Iris pigment epithelial cell (primary cell): ENCODE measurements around the gene SLX9.

Experiments
- DNase-seq: peaks from one replicate; pipeline ENCODE4 v3.0.0-alpha.2; 2011; ENCODE audit warnings: low read depth

SLX9 gene

DNA sequence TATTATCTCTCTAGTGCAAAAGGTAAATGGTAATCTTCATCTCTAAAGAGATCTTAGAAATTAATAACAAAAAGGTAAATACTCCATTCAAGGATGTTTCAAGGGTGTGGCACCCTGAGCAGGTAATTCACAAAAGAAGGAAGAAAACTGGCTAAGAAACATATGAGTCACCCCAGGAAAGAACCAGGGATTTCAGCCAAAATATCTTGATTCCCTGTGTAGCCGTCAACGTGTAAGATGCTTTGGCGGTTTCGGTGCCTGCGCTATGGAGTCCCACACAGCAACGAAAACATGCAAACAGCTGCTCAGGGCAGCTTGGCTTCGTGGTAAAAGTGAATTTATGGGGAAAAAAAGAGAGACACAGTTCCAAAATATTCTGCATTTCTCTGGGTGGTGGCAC is 22.9 kb upstream of the SLX9 start:
- no peak for DNase-seq

DNA sequence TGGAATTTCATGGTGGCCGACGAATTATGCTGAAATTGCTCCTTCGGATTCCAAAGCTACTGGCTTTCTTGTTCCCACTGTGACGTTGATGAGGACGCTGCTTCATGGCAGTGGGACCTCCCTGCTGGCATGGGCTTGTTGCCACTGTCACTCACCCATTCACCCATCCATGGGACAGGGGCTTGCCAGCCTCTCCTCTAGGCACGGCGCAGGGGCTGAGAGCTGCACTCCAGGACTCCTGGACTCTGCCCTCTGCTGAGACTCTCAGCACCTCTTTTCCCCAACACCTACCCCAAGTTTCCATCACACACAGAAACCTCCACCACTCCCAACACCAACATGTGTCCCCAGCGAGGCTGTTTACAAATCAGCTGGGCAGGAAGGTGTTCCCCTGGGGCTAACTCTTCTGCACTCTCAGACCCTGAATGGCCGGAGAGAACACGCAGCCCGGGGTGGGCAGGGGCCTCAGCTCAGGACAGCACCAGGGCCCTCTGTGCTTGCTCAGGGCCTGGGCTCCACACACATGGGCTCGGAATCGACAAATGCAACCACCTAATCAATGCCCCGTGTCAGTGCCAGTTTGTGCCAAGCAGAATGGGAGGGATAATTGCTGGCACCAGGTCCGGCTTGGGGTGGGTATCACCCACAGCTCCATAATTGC is 22.3 kb upstream of the SLX9 start:
- DNase-seq = no peak

DNA sequence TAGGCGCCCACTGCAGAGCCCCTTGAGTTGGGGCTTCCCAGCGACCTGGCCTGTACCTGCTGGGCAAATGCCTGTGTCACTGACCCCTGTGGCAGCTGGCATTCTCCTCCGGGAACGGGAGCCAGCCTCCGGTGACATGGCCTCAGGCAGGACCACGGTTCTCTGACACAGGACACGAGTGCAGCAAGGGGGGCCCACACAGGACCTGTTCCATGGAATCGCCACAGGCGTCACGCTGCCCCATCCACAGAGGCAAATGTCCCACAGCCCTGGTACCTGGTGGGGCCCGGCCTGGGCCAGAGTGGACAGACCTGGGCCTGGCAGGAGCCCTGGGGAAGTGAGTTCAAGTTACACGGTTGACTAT is 21.7 kb upstream of the SLX9 start:
- DNase-seq = no peak

DNA sequence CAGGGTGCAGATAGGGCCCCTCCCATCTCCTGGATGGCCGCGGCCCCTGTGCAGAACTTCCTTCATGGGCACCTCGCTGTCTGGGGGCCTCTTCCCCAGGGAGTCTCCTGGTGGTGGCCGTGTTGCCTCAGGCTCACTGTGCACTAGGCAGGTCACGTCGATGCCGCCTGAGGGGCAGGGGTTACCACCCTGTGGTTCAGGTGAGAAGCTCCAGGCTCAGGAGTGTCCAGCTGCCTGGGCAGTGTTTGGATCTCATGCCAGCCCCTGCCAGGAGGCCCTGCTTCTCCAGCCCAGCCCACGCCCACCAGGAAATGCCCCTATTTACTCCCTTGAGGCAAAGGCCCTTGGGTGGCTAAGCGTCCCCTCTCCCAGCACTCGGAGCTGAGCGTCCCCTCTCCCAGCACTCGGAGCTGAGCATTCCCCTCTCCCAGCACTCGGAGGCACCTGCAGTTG is 21.2 kb upstream of the SLX9 start:
- DNase-seq = no peak

DNA sequence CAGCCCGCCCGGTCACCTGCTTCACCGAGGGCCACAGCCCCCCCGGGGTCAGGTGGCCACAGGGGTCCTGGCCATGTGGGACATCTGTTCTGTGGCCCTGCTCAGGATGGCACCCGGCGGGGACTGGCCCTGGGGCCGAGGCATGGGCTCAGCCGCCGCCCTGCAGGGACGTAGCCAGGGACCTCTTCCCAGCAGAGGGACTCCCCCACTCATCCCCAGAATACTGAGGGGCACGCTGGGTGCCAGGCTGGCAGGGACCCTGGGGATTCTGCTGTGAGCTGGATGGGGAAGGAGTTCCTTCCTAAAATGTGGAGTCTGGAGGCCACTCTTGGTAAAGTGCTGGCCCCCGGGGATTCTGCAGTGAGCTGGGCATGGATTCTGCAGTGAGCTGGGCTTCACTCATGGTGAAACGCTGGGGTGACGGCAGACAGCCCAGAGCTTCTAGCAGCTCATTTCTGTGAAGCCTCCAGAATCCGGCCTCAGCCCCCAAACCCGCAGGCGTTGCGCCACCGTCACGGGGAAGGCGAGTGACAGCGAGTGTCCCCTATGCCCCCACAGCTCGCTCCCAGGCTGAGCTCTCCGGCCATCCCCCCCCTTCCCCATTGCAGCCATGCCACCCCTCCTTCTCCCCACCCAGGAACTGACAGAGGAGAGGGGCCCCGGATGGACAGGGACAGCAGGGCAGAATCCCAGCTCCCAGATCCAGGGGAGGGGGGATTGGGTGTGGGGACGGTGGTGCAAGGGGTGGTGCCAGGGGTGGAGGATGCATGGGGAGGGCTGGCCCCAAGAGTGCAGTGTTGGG is 20.5 kb upstream of the SLX9 start:
- DNase-seq = no peak

DNA sequence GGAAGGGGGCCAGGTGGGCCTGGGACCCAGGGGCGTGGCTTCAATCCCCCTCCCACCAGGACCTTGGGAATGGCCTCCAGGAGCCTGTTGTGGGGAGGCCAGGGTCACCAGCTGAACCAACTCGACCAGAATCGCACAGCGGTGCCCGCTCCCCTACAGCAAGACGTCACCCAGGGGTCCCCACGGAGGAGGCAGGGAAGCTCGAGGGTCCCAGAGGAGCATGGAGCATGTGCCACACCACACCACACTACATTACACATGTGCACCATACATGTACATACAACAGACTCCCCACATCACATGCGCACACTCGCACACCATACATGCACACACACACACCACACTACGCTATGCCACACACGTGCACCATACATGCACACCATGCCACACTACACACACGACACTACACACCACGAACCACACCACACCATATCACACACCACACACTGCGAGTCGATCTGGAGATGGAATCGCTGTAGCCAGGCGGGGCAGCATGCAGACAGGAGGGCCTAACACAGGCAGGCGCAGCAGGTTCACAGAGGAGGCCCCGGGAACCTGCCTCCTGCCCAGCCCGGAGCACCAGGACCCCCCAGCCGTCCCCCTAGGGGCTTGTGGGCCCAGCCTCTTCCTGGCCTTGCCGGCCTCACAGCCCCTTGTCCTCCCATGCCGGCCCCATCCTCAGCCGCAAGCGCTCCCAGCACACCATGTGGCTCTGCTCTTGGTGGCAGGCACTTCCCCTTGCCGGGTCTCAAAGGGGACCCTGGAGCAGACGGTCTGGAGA is 19.7 kb upstream of the SLX9 start:
- DNase-seq = no peak

DNA sequence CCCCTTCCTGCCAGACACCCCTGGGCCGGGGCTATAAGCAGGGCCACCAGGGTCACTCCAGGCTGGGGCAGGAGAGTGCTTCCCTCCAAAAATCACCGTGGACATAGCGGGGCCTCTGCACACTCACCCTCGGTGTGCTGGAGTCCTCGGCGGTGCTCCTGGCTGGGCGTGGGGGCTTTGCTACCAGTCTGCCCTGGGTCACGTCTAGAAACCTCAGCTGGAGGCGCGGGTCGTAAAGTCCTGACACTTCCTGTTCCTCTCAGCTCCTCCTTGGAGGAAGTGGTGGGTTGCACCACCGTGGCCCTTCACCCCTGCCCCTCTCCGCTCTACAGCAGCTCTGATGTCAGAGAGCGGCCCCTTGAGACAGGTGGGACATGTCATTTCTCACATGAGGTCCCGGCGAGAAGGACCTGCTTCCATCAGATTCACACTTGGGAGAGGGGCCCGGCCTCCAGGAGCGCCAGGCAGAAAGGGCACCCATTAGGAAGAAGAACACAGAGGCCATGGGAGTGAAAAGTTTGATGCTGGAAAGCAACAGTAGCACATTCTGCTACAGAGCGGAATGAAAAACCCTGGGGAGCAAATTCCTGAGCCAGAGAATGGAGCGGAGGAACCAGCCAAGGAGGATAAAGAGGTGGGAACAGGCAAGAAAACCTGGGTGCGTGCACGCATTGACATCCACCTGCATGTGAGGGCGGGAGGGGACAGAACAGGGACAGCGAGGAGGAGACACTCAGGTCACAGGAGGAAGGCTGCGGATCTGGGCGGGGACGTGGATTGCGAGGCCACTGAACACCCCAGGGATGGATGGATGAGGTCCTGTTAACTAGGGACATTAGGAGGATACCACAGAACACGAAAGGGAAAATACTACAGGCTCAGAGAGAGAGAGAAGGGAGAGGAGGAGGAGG is 18.9 kb upstream of the SLX9 start, which contains the start of gene ITGB2:
ITGB2 (minus strand) TSS at position 206 of the 911 bp plus-strand sequence. CDS start 10,117 bp downstream, outside the sequence.
- no peak for DNase-seq

DNA sequence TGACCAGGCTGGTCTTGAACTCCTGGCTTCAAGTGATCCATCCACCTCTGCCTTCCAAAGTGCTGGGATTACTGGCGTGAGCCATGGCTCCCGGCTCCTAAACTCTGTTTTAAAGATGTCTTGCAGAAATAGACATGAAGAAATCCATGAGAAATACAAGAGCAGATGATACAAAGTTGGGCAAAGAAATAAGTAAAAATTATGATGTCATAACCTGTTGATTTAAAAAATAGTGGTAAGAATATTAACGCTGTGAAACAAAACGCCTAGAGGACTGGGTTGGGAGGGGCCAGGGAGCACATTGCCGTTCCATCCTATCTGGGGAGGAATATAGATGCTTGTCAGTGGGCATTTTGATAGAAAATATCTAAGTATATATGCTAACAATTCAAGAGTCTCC is 17.9 kb upstream of the SLX9 start:
- no peak for DNase-seq

DNA sequence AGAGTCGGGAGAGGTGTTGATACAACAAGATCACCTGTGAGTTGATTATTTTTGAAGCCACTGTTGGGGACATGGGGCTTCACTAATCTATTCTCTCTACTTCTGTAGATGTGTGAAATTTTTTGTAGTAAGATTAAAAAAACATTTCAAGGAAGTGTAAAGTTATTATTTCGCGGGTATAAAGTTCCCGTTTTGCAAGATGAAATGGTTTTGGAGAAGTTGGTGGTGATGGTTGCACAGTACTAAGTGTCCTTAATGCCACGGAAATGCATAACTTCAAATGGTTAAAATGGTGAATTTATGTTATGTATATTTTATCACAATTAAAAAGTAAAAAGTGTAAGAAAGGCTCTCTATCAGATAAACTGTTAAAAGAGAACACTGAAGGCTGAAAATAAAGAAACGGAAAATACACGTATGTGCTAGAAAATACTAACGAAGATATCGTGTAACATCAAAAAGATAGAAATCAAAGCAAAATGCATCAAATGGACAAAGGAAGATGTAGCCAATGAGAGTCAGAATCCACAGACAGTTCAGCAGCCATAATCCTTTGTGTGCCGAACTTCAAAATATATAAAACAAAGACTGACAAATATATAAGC is 16.2 kb upstream of the SLX9 start:
- DNase-seq = no peak

DNA sequence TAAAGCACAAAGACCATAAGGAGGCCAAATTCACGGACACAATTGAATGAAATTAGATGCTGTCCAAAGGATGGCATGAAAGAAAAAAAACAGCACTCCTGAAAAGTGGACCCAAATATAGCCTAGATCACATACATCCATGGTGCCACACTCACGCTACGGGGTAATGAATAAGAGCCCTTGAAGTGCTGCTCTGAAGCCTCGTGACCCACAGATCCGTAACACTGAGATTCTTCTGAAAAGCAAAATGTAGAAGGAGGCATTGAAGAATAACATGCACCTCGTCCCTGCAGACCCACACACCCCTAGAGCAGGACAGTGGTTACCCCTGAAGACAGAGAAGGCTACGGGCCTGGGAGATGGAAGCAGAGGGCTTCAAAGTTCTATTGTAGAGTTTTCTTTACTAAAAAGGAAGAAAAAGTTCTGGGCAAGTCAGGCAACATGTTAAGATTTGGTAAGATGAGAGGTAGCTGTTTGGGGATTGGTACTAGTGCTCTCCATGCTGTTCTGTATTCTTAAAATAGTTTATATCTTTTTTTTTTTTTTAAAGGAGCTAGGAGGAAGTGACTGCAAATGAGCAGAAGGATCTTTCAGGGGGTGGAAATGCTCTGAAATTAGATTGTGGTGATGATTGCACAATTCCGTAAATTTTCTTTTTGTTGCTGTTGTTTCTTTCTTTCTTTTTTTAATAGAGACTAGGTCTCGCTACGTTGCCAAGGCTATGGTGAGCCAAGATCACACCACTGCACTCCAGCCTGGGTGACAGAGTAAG is 15.0 kb upstream of the SLX9 start:
- DNase-seq = peak; percentile 80

DNA sequence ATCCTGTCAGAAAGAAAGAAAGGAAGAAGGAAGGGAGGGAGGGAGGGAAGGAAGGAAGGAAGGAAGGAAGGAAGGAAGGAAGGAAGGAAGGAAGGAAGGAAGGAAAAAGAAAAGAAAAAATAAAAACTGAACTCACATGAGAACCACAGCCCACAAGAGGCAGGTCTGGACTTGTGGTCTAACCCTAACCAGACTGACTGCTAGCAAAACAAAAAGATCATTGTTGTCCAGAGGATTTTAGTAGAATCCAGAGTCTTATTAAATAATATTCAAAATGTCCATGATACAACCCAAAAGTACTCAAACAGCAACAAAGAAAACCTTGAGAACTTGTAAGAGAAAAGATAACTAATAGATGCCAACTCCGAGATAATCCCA is 14.5 kb upstream of the SLX9 start:
- no peak for DNase-seq

DNA sequence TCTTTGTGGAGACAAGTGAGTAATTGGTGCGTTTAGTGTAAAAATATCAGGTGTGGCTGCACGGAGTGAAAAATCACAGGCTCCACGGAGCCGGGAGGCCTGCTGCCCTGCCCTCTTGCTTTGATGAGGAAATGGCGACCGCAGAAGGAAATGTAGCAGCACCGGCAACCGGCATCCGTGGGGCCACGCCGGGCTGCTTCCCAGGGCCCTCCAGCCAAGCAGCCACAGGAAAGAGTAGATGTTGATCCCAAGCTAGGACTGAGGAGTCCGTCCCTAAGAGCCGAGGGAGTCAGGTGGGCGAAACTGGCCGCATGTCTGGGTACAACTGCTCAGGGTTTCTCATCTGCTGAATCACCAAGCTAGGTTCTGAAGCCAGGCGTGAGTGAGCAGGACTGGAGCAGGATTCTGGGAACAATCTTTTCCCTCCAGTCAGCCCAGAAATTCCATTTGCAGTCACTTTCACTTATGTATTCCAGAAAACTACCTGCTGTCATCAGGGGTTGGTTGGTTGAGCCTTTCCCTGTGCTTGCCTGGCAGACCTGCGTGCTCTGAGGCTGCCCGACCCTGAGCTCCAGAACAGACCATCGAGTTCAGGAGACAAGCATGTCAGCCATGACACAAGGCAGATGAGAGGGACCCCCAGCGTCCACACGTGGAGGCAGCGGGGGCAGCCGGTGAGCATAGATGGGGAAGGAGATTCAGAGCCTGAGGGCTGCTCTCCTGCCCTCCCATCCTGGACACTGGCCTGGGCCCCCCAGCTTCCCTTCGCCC is 13.3 kb upstream of the SLX9 start:
- no peak for DNase-seq

DNA sequence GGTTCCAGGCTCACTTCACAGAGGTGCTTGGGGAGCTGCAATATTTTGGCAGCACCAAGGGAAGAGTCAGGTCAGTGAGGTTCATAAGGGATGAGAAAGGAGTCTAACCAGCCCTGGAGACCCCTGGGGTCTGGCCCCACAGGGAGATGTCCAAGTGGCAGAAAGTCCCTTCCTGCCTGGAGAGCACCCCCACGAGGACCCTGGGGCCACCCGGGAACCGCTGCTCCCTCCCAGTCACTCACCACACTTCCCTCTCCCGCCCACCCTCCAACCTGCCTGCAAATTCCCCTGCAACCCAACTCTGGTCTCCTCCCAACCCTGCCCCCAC is 12.6 kb upstream of the SLX9 start:
- DNase-seq = no peak

DNA sequence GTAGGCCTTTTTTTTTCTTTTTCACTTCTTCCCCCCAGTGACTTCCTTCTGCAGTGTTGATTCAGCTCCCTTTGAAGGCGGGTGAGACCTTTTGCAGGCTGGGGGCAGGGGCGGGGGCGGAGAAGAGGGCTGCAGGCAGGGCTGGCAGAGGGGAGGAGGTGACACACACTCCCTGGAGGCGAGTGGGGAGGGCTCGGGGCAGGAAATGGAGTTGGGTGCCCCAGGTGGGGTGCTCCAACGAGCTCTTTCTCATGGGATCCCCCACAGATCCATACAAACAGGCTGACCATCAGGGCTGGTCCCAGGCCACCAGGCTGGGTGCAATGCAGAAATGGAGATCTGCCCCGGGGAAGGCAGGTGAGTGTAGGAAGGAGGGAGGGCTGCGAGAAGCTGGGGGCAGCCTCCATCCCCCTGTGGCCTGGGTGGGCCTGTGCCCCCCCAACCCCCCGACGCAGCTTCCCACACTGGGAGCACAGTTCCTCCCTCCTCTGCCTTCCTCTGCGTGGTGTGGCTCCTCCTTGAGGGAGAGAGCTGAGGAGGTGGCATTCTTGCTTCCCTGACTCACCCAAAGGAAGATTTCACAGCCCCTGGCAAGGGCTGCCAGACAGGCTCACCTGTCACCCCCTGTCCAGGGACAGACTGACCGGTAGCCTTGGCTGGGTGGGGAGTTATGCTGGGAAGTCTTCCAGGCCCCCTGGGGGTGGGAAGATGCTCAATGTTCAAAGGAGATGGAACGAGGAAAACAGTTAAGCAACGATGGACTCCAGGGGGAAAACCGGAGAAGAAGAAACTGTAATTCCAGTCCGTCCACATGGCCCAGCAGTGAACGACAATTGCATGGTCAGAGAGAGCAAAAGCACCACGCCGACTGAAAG is 12.0 kb upstream of the SLX9 start:
- DNase-seq = peak; percentile 59

DNA sequence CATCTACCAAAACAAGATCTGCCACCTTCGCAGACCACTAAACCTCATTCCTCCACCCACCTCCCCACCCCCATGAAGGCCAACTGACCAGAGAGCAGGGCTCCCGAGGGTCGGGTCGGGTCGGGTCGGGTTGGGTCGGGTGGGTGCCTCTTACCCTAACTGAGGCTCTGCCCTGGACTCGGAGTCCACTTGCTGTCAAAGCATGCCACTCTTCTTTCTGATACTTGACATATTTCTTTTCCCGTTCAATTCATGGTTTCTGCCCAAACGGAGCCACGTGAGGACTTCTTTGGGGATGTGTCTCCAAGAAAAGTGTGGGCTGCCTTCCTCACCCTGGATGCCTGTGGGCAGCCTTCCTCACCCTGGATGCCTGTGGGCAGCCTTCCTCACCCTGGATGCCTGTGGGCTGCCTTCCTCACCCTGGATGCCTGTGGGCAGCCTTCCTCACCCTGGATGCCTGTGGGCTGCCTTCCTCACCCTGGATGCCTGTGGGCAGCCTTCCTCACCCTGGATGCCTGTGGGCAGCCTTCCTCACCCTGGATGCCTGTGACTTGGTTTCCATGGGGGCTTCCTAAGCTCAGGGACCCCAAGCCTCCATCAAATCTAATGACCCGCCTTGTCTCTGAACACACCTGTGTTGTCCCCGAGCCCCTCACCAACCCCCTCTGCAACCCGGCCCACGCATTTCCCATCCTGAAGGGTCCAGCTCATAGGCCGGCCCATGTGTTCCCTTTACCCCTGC is 11.2 kb upstream of the SLX9 start:
- peak; percentile 69 for DNase-seq

DNA sequence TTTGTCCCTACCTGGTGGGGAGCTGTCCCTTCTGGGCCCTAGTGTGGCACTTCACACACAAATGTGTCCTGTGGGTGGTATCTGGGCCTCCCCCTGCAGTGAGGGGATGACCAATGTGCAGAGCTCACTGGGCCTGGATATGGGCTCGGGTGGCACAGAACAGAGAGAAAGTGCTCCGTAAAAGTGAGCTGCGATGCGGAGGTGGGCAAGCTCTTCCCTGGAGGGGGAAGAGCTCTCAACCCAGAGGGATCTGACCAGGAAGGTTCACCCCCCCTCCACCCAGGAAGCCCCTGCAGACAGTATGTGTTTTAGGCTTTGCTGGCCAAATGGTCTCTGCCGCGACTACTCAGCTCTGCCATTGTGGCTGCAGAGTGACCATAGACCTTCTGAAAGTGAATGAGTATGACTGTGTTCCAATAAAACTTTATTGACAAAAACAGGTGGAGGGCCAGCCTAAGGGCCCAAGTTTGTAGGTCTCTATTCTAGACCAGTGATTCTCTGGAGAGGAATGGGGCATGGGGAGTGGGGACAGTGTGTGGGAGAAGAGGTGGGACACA is 10.5 kb upstream of the SLX9 start:
- no peak for DNase-seq

DNA sequence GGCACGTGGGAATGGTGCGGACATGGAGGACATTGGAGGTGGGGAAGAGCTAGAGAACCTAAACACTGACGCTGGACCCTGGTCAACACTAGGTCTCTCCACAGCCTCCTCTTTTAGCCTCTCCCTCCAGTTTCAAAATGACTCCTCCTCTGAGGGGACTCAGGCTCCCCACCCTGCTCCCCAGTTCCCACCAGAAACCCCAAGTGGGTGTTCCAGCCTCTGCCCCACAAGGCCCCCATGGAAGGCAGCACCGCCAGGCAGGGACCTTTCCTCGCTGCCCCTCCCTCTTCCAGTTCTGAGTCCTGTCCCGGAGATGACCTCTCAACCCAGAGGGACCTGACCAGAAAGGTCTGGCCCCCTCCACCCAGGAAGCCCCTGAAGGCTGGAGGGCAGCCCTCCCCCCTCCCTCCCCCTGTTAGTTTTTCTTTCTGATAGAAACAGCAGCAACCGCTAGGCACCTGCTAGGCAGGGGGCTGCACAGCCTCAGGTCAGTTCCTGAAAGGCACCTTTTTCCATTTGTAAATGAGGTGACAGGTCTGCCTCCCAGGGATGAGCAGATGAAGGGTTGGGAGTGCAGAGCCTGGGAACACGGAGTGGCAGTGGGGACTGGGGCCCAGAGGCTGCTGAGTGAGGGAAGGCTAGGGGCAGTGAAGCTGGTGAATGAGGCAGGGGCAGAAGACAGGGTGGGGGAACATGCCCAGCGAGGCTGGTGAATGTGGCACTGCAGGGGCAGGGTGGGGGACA is 9.9 kb upstream of the SLX9 start:
- DNase-seq = no peak
